Activated CD4-positive, alpha-beta T cell treated with anti-CD3 and anti-CD28 coated beads, Interleukin-2, amount 10 ng/mL, durations not matched to agents 7 days and 5 days (primary cell): ENCODE results near the gene HYAL4. TPM values are rescaled to one million over a fixed set of nuclear protein-coding genes. Genes with fewer than 3 reads are reported as not detected.
"Not testable (repeated sequence)": the region's sequence is repeated elsewhere in the genome, so short reads cannot be mapped to it uniquely, and the experiment has no call there.

Source experiments
- CTCF ChIA-PET: fragments of 350-600 bp; sonication (Branson Sonifier 250); formaldehyde crosslinking; loops from one replicate; lab custom pipeline; 2021; ENCODE audit warnings: antibody characterized with exemption; lab: Charles Lee
- POLR2A ChIA-PET: fragments of 350-600 bp; sonication (Branson Sonifier 250); formaldehyde crosslinking; loops from one replicate; lab custom pipeline; 2021; ENCODE audit warnings: antibody characterized with exemption; lab: Charles Lee
- DNase-seq: peaks from one replicate; pipeline ENCODE4 v3.0.0-alpha.2; 2020
- H3K27ac Mint-ChIP-seq: one replicate; pipeline ENCODE4 v1.8.0; 2021; ENCODE audit warnings: mild to moderate bottlenecking, moderate library complexity, mixed read lengths
- H3K27me3 Mint-ChIP-seq: one replicate; pipeline ENCODE4 v1.8.0; 2021; ENCODE audit warnings: mixed read lengths
- H3K36me3 Mint-ChIP-seq: one replicate; pipeline ENCODE4 v1.8.0; 2021; ENCODE audit warnings: low read depth, mixed read lengths
- H3K4me1 Mint-ChIP-seq: one replicate; pipeline ENCODE4 v1.8.0; 2021; ENCODE audit warnings: mixed read lengths
- H3K4me3 Mint-ChIP-seq: one replicate; pipeline ENCODE4 v1.8.0; 2021; ENCODE audit warnings: mild to moderate bottlenecking, moderate library complexity, mixed read lengths
- H3K9me3 Mint-ChIP-seq: one replicate; pipeline ENCODE4 v1.8.0; 2021; ENCODE audit warnings: mixed read lengths
- total RNA-seq, 2 experiments: library from RNA; stranded (reverse); gene quantifications; one replicate each; pipeline ENCODE4 v1.2.3, GENCODE V29; 2021

HYAL4 gene
- total RNA-seq, 2 experiments from 2014 or later, result 0.10 to 0.54 TPM

- H3K27me3 Mint-ChIP-seq, result peaks cover 2% of the 10 kb centered on the region
- no peak overlapping the region for H3K4me3 Mint-ChIP-seq
- ChIA-PET CTCF (no interaction called here), POLR2A (no interaction called here)
- DNase-seq, result no peak
- no peaks in the 10 kb centered on the region for H3K9me3 Mint-ChIP-seq
- H3K36me3 Mint-ChIP-seq, result no peaks in the 10 kb centered on the region
- peaks cover 11% of the 10 kb centered on the region for H3K4me1 Mint-ChIP-seq
- H3K27ac Mint-ChIP-seq, result no peak overlapping the region
Measured at GRCh38 chr7:123821320-123821719, 23.6 kb upstream of the HYAL4 start.

- H3K27ac Mint-ChIP-seq, result peak overlapping the region; percentile 1
- no peaks in the 10 kb centered on the region for H3K9me3 Mint-ChIP-seq
- H3K4me1 Mint-ChIP-seq, result peaks cover 11% of the 10 kb centered on the region
- CTCF ChIA-PET, result interaction anchor here (1.2 kb wide), 1 partner anchor 21 kb away, joined by 4 read pairs; no protein-coding TSS in a partner anchor
- POLR2A ChIA-PET, result no interaction called here
- DNase-seq, result peak; percentile 14
- no peak overlapping the region for H3K4me3 Mint-ChIP-seq
- peaks cover 7% of the 10 kb centered on the region for H3K27me3 Mint-ChIP-seq
- no peaks in the 10 kb centered on the region for H3K36me3 Mint-ChIP-seq
Measured at GRCh38 chr7:123823898-123824753, 20.8 kb upstream of the HYAL4 start.

- H3K4me3 Mint-ChIP-seq, result no peak overlapping the region
- peaks cover 11% of the 10 kb centered on the region for H3K4me1 Mint-ChIP-seq
- no peaks in the 10 kb centered on the region for H3K36me3 Mint-ChIP-seq
- no peak for DNase-seq
- CTCF ChIA-PET, result interaction anchor here (1.2 kb wide), 1 partner anchor 22 kb away, joined by 4 read pairs; no protein-coding TSS in a partner anchor
- no peaks in the 10 kb centered on the region for H3K9me3 Mint-ChIP-seq
- H3K27ac Mint-ChIP-seq, result peak overlapping the region; percentile 1
- H3K27me3 Mint-ChIP-seq, result peaks cover 7% of the 10 kb centered on the region
- POLR2A ChIA-PET, result no interaction called here
Measured at GRCh38 chr7:123824754-123825067, 20.3 kb upstream of the HYAL4 start.

GRCh38 chr7:123828805-123829204, 16.2 kb upstream of the HYAL4 start:
- Mint-ChIP-seq H3K9me3 (no peaks in the 10 kb centered on the region), H3K4me3 (no peak overlapping the region), H3K27ac (no peak overlapping the region), H3K4me1 (peaks cover 9% of the 10 kb centered on the region), H3K27me3 (peaks cover 13% of the 10 kb centered on the region), H3K36me3 (no peaks in the 10 kb centered on the region)
- no peak for DNase-seq
- ChIA-PET CTCF (no interaction called here), POLR2A (no interaction called here)

GRCh38 chr7:123836656-123837055, 8.3 kb upstream of the HYAL4 start:
- POLR2A ChIA-PET, result no interaction called here
- H3K27ac Mint-ChIP-seq, result no peak overlapping the region
- no peaks in the 10 kb centered on the region for H3K36me3 Mint-ChIP-seq
- peaks cover 2% of the 10 kb centered on the region for H3K9me3 Mint-ChIP-seq
- no peak overlapping the region for H3K4me3 Mint-ChIP-seq
- H3K27me3 Mint-ChIP-seq, result peaks cover 16% of the 10 kb centered on the region
- H3K4me1 Mint-ChIP-seq, result no peaks in the 10 kb centered on the region
- no peak for DNase-seq
- CTCF ChIA-PET, result no interaction called here

GRCh38 chr7:123839106-123839505, 5.9 kb upstream of the HYAL4 start:
- H3K27ac Mint-ChIP-seq, POLR2A ChIA-PET, H3K4me3 Mint-ChIP-seq, H3K9me3 Mint-ChIP-seq, H3K36me3 Mint-ChIP-seq, DNase-seq, H3K4me1 Mint-ChIP-seq: not testable (repeated sequence)
- peaks cover 19% of the 10 kb centered on the region for H3K27me3 Mint-ChIP-seq
- CTCF ChIA-PET, result interaction anchor here (0.7 kb wide), 1 partner anchor 87 kb away, joined by 3 read pairs; no protein-coding TSS in a partner anchor

GRCh38 chr7:123844142-123844541, 827 bp upstream of the HYAL4 start:
- DNase-seq, H3K36me3 Mint-ChIP-seq, CTCF ChIA-PET, POLR2A ChIA-PET, H3K4me3 Mint-ChIP-seq, H3K4me1 Mint-ChIP-seq, H3K27ac Mint-ChIP-seq, H3K9me3 Mint-ChIP-seq: not testable (repeated sequence)
- peaks cover 11% of the 10 kb centered on the region for H3K27me3 Mint-ChIP-seq

- POLR2A ChIA-PET, result no interaction called here
- no peak for DNase-seq
- H3K4me1 Mint-ChIP-seq, result no peaks in the 10 kb centered on the region
- H3K9me3 Mint-ChIP-seq, result no peaks in the 10 kb centered on the region
- no peak overlapping the region for H3K27ac Mint-ChIP-seq
- no peaks in the 10 kb centered on the region for H3K36me3 Mint-ChIP-seq
- CTCF ChIA-PET, result no interaction called here
- peaks cover 11% of the 10 kb centered on the region for H3K27me3 Mint-ChIP-seq
- H3K4me3 Mint-ChIP-seq, result no peak overlapping the region
Measured at GRCh38 chr7:123845823-123846216, 851 bp downstream of the HYAL4 start.

- POLR2A ChIA-PET, result no interaction called here
- DNase-seq, result no peak
- H3K4me3 Mint-ChIP-seq, result no peak overlapping the region
Measured at GRCh38 chr7:123846217-123846891, 1.4 kb downstream of the HYAL4 start.

GRCh38 chr7:123847868-123848267, 2.9 kb downstream of the HYAL4 start:
- DNase-seq, result no peak
- Mint-ChIP-seq H3K4me3 (no peak overlapping the region), H3K9me3 (no peaks in the 10 kb centered on the region), H3K4me1 (no peaks in the 10 kb centered on the region), H3K27ac (no peak overlapping the region), H3K36me3 (no peaks in the 10 kb centered on the region), H3K27me3 (peaks cover 4% of the 10 kb centered on the region)
- CTCF ChIA-PET, result no interaction called here
- POLR2A ChIA-PET, result no interaction called here

More at GRCh38 chr7:123846217-123846891, 1.4 kb downstream of the HYAL4 start:
- Mint-ChIP-seq H3K36me3 (no peaks in the 10 kb centered on the region), H3K27me3 (peaks cover 11% of the 10 kb centered on the region), H3K9me3 (no peaks in the 10 kb centered on the region), H3K4me1 (no peaks in the 10 kb centered on the region), H3K27ac (no peak overlapping the region)
- CTCF ChIA-PET, result interaction anchor here (1.2 kb wide), 1 partner anchor 19 kb away, joined by 3 read pairs; no protein-coding TSS in a partner anchor

- H3K27ac Mint-ChIP-seq, result no peak overlapping the region
- H3K36me3 Mint-ChIP-seq, result no peaks in the 10 kb centered on the region
- ChIA-PET POLR2A (no interaction called here), CTCF (no interaction called here)
- H3K9me3 Mint-ChIP-seq, result no peaks in the 10 kb centered on the region
- H3K4me3 Mint-ChIP-seq, result no peak overlapping the region
- no peak for DNase-seq
- no peaks in the 10 kb centered on the region for H3K4me1 Mint-ChIP-seq
- peaks cover 8% of the 10 kb centered on the region for H3K27me3 Mint-ChIP-seq
Measured at GRCh38 chr7:123849855-123850254, 4.9 kb downstream of the HYAL4 start.

GRCh38 chr7:123851404-123851803, 6.4 kb downstream of the HYAL4 start:
- CTCF ChIA-PET, H3K27ac Mint-ChIP-seq, H3K9me3 Mint-ChIP-seq, H3K4me3 Mint-ChIP-seq, H3K4me1 Mint-ChIP-seq, H3K36me3 Mint-ChIP-seq, H3K27me3 Mint-ChIP-seq, POLR2A ChIA-PET, DNase-seq: not testable (repeated sequence)

GRCh38 chr7:123854291-123854690, 9.3 kb downstream of the HYAL4 start:
- H3K4me3 Mint-ChIP-seq, H3K9me3 Mint-ChIP-seq, H3K27ac Mint-ChIP-seq, POLR2A ChIA-PET, H3K36me3 Mint-ChIP-seq, DNase-seq, H3K27me3 Mint-ChIP-seq, H3K4me1 Mint-ChIP-seq: not testable (repeated sequence)
- CTCF ChIA-PET, result interaction anchor here (1.1 kb wide), 1 partner anchor 14 kb away, joined by 3 read pairs; no protein-coding TSS in a partner anchor
